Thyroid gland (tissue), 4 donors: ENCODE data around the gene HBA2. TPM values are rescaled to one million over a fixed set of nuclear protein-coding genes. Genes with fewer than 3 reads are reported as not detected.

ENCODE experiments used
- DNase-seq, 2 donors: peaks; one replicate each; pipeline ENCODE4 v3.0.0-alpha.2; 2019
- H3K27ac ChIP-seq, 3 donors: fragments of 200-600 bp; sonication (generic); 1 replicate in 2 of 3; 2 replicates in 1 of 3; pipeline ENCODE4 v1.5.1; 2016 to 2019; ENCODE audit warnings: mild to moderate bottlenecking in 1 of 3, moderate library complexity in 1 of 3
- H3K27me3 ChIP-seq: fragments of 200-600 bp; sonication (generic); one replicate; pipeline ENCODE4 v1.5.1; 2019
- H3K36me3 ChIP-seq, 2 donors: fragments of 200-600 bp; sonication (generic); one replicate each; pipeline ENCODE4 v1.5.1; 2016 to 2019
- H3K4me1 ChIP-seq, 2 donors: fragments of 200-600 bp; sonication (generic); one replicate each; pipeline ENCODE4 v1.5.1; 2017 to 2019
- H3K4me3 ChIP-seq, 3 donors: fragments of 200-600 bp; sonication (generic); replicated peaks in 1 of 3; 1 replicate in 2 of 3; 2 replicates in 1 of 3; pipeline ENCODE4 v1.5.1; 2016; ENCODE audit warnings: mild to moderate bottlenecking in 1 of 3
- H3K9me3 ChIP-seq: fragments of 200-600 bp; sonication (generic); one replicate; pipeline ENCODE4 v1.5.1; 2017
- CTCF ChIP-seq, 6 experiments: fragments of 200-600 bp in 3 of 6; fragments of 450-650 bp in 3 of 6; sonication (generic) in 3 of 6; IDR thresholded peaks; one replicate each; pipeline ENCODE4 v1.5.1; 2016 to 2019; ENCODE audit warnings: antibody characterized with exemption in 6 of 6, mild to moderate bottlenecking in 2 of 6, inconsistent platforms in 1 of 6, moderate library complexity in 1 of 6
- POLR2A ChIP-seq, 2 donors: fragments of 450-650 bp; IDR thresholded peaks; one replicate each; pipeline ENCODE4 v1.6.1; 2017; ENCODE audit warnings: antibody characterized with exemption in 2 of 2, mild to moderate bottlenecking in 2 of 2, moderate library complexity in 1 of 2
- WGBS, 2 donors: methylation state at CpG; one replicate each; pipeline ENCODE4 v1.1.5; 2017; 5-methylcytosine and 5-hydroxymethylcytosine counted together
- intact Hi-C: fragments of 100-400 bp; cut with DNase I; formaldehyde crosslinking; loops from one replicate; pipeline ENCODE4 v1.15.1; 2023
- total RNA-seq, 4 donors: library from RNA; depleted of rRNA; stranded (reverse); fragments of >200 nt; gene quantifications; one replicate each; pipeline ENCODE4 v1.2.3, GENCODE V29; 2016

HBA2 gene
- total RNA-seq, 4 donors from 2014 or later = 21.2 to 136 (median 51.3) TPM

GRCh38 chr16:180101-180675, 7.5 kb downstream of the HBA2 start, which contains the start of gene HBQ1:
TSS of gene HBQ1 (plus strand) at chr16:180459. CDS start at chr16:180487, 28 bp downstream.
- Histone ChIP-seq H3K9me3 (no peaks in the 10 kb centered on the region), H3K4me3 (no peak within 1 kb of the TSS), H3K27ac (no peak within 1 kb of the TSS), H3K4me1 (peaks cover 10 to 18% of the 10 kb centered on the region in 2 donors), H3K36me3 (no peaks in the 10 kb centered on the region), H3K27me3 (peaks cover 23% of the 10 kb centered on the region)
- intact Hi-C loops = loop anchor here (5.0 kb wide), 1 partner anchor 73 kb away; no protein-coding TSS in a partner anchor
- 11 to 73% methylated on average over 4 to 36 of the region's 59 CpGs for WGBS, 2 donors
- TF ChIP-seq POLR2A (IDR thresholded peaks at IDR 0.05) (no peak), CTCF (IDR thresholded peaks at IDR 0.05) (peak in 1 of 6 experiments; percentile 21)
- DNase-seq = no peak

GRCh38 chr16:180681-181564, 8.2 kb downstream of the HBA2 start:
- H3K9me3 ChIP-seq = no peaks in the 10 kb centered on the region
- peaks cover 10 to 18% of the 10 kb centered on the region in 2 donors for H3K4me1 ChIP-seq
- H3K36me3 ChIP-seq = no peaks in the 10 kb centered on the region
- H3K4me3 ChIP-seq = no peak overlapping the region
- intact Hi-C loops = loop anchor here (5.0 kb wide), 1 partner anchor 74 kb away; no protein-coding TSS in a partner anchor
- DNase-seq = peak; percentile 66 to 73
- 2 to 3% methylated on average over 13 to 55 of the region's 89 CpGs for WGBS, 2 donors
- H3K27ac ChIP-seq = no peak overlapping the region
- peaks cover 23% of the 10 kb centered on the region for H3K27me3 ChIP-seq
- TF ChIP-seq CTCF (IDR thresholded peaks at IDR 0.05) (no peak), POLR2A (IDR thresholded peaks at IDR 0.05) (no peak)

DNA sequence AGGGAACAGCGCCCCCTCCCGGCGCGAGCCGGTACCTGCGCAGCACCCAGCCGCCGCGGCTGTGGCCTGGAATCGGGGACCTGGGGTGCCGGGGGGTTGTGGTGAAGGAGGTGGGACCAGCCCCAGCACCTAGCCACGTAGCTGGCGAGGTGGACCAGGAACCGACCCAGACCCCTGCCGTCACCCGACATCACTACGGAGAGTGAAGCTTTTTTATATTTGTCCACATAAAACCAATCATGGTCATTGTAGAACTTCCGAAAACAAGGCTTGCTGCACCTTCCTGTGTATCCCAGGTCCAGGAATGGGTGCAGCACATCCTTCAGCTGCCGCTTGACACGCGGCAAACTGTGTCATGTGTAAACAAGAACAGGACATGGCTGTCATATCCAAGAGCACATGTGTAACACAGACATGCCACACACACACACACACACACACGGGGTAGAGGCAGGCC, 8.9 kb downstream of the HBA2 start:
- H3K4me3 ChIP-seq = no peak overlapping the region
- no peak for DNase-seq
- H3K9me3 ChIP-seq = no peaks in the 10 kb centered on the region
- no peak overlapping the region for H3K27ac ChIP-seq
- peaks cover 10 to 18% of the 10 kb centered on the region in 2 donors for H3K4me1 ChIP-seq
- no peaks in the 10 kb centered on the region for H3K36me3 ChIP-seq
- TF ChIP-seq POLR2A (IDR thresholded peaks at IDR 0.05) (no peak), CTCF (IDR thresholded peaks at IDR 0.05) (peak; percentile 64 to 96 (median 86))
- WGBS, 2 donors = 18 to 20% methylated on average over 9 to 12 of the region's 22 CpGs
- intact Hi-C loops = loop anchor here (5.0 kb wide), 1 partner anchor 74 kb away; no protein-coding TSS in a partner anchor
- peaks cover 23% of the 10 kb centered on the region for H3K27me3 ChIP-seq

DNA sequence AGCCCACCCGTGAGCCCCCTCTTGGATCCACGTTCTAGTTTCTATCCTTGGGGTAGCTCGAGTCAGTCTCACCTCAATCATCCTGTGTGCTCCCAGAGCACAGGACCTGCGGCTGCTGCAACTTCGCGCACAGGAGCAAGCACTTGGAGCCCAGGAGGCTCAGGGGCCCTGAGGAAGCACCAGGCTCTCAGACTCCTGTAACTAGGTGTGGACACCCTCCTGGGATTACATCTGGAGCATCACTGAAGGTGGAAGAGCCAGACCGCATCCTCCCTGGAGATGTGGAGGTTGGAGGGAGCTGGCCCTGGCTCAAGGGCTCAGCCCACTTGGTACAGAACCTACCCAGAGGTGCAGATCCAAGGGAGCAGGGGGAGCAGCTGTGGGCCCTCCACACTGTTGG, 10.3 kb downstream of the HBA2 start:
- WGBS, 2 donors = 88 to 89% methylated on average over 7 of the region's 7 CpGs
- intact Hi-C loops = loop anchor here (5.0 kb wide), 1 partner anchor 76 kb away; no protein-coding TSS in a partner anchor
- Histone ChIP-seq H3K27ac (no peak overlapping the region), H3K36me3 (peaks cover 9% of the 10 kb centered on the region in 2 donors), H3K9me3 (no peaks in the 10 kb centered on the region), H3K27me3 (peaks cover 14% of the 10 kb centered on the region), H3K4me3 (no peak overlapping the region), H3K4me1 (peaks cover 10 to 18% of the 10 kb centered on the region in 2 donors)
- DNase-seq = no peak
- no peak for TF ChIP-seq POLR2A (IDR thresholded peaks at IDR 0.05)
- TF ChIP-seq CTCF (IDR thresholded peaks at IDR 0.05) = no peak
